ENCODE measurements around the gene PKD1L1. TPM values are rescaled to one million over a fixed set of nuclear protein-coding genes. Genes with fewer than 3 reads are reported as not detected.

Gene PKD1L1
- total RNA-seq, 4 donors from 2014 or later = 0.44 to 1.1 (median 0.75) TPM

- TF ChIP-seq CTCF (IDR thresholded peaks at IDR 0.05; ENCODE audit: low read depth) = no peak
These were observed 35.9 kb downstream of the PKD1L1 start for GRCh38 chr7:47912332-47912731.

- TF ChIP-seq CTCF (IDR thresholded peaks at IDR 0.05; ENCODE audit: low read depth) = no peak
These were observed 39.5 kb downstream of the PKD1L1 start for GRCh38 chr7:47908720-47909119.

GRCh38 chr7:47907981-47908616, 40.2 kb downstream of the PKD1L1 start:
- no peak for TF ChIP-seq CTCF (IDR thresholded peaks at IDR 0.05; ENCODE audit: low read depth)

- TF ChIP-seq CTCF (IDR thresholded peaks at IDR 0.05; ENCODE audit: low read depth) = no peak
These were observed 41.4 kb downstream of the PKD1L1 start for GRCh38 chr7:47906883-47907282.

- TF ChIP-seq CTCF (IDR thresholded peaks at IDR 0.05; ENCODE audit: low read depth) = no peak
These were observed 43.0 kb downstream of the PKD1L1 start for GRCh38 chr7:47905076-47905920.

- TF ChIP-seq CTCF (IDR thresholded peaks at IDR 0.05; ENCODE audit: low read depth) = no peak
These were observed 46.3 kb downstream of the PKD1L1 start for GRCh38 chr7:47902013-47902412.

GRCh38 chr7:47901542-47901941, 46.7 kb downstream of the PKD1L1 start:
- TF ChIP-seq CTCF (IDR thresholded peaks at IDR 0.05; ENCODE audit: low read depth) = no peak

All from subcutaneous adipose tissue (tissue), 4 donors.